Stimulated activated CD4-positive, alpha-beta T cell treated with anti-CD3 and anti-CD28 coated beads, Interleukin-2, amount 100 ng/mL, for 24 hours (primary cell): ENCODE measurements around the gene C6orf89.
"Not testable (repeated sequence)": the region's sequence is repeated elsewhere in the genome, so short reads cannot be mapped to it uniquely, and the experiment has no call there.

Experiments
- DNase-seq, 2 donors: peaks; one replicate each; pipeline ENCODE4 v3.0.0-alpha.2; 2020

Gene C6orf89

DNA sequence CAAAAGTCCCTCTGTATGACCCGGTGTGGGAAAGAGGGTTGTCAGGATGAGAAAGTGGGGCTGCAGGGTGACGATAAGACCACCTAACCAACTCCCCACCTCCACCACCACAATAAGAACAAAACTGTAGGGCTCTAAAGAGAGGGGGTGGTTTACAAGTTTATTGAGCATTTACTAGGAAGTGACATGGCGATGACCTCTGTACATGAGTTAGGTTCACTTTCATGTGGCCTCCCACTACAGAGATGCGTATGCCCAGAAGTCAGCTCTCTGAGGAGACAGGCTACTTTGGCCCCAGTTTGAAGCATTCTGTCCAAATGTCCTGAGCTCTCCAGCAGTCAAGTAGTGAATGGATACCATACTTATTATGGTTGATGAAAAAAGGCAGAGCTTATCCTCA is 40.1 kb downstream of the C6orf89 start:
- no peak for DNase-seq

DNA sequence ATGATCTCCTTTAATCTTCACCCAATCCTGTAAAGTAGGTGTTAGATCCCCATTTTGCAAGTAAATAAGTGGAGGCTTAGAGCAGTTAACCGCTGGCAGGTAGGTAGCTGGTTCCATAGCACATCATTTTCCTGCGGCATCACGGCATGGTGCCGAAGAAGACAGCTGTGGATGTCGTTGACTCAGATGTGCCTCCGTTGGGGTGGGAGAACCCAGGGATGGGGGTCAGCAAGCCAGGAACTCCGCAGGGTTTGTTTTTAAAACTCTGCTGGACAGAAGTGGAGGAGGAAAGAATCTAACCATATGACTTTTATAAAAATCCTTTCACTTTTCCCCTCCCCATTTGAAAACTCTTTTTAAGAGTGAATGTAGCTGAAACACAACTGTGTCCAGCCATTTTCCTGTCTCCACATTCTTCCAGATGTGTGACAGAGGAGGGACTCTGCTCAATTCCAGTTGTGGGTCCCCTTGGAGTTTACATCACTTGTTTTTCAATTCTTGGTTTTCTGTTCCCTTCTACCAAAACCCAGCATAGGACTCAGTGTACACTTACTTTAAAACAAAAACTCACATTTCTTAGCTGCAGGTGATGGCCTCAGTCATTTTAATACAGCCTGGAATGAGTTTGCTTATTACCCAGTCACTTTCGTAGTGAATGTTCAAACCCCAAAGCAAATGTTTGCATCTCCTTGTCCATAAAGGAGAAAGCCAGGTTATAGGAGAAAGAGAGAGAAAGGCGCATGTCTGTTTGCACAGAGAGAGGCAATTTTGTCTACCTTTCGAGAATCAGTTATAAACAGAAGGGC is 41.2 kb downstream of the C6orf89 start:
- no peak for DNase-seq

DNA sequence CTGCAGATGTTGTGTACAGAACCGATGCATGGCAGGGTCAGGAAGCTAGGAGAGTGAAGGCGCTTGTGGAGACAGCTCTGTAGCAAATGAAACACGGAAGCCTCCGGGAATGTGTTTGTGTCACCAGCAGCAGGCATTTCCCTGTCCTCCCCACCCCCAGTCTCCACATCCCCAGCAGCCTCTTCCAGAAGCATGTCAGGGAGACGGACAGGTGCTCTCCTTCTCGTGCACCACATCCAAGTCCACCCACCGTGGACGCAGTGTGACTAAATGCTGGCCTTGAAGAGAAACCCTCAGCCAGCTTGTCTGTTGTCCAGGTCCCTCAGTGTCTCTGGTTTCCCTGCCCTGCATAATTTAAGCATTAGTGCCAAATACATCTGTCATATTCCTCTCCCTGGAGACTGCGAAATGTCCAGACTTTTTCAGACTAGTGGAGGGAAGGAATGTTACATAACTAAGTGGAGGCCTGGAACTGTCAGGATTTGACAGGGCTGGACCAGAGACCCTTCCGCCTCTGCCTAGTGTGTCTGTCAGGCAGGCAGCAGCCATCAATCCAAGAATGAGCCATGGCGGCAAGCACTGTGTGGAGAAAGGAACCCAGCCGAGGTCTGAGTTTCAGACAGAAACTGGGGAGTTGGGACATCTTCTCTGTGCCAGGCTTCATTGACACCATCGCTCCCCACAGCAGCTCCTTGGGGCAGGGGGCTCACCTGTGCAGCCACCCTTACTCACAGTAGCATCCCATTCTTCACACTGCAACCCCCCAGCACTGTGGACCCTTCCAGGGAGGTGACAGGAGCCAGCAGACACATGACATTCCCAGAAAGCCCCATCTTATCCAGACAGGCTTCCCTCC is 42.2 kb downstream of the C6orf89 start:
- no peak for DNase-seq

DNA sequence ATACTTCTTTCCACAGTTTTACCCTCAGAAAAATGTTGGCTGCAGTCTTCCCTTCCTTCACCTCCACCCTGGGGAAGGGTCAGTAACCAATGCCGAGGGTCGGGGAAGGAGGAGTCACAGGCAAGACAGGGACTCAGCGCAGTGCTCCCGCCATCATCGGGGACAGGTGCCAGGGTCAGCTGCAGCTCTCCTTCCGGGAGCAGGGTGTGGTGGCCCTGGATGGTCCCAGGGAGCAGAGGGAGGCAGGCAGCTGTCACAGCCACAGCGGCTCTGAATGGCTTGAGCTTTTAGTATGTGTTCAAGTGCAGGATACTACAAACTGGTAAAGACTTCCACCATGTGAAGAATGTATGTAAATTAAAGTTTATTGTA is 42.8 kb downstream of the C6orf89 start:
- no peak for DNase-seq

DNA sequence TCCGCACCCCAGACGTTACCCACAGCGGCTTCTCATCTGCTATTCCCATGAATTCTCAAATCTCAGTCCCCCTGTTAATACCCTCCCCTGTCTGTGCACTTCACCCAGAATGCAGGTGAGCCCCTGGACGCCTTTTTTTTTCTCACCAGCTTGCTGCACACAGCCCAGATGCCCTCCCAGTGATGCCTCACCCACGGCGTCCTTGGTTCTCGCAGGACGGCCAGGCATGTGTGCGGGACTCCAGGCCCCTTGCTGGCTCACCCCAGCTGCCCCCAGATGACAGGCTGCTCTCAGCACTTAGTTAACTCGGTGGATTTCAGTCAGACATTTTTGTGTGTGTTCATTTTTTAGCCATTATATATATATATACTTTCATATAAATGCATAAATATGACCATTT is 43.4 kb downstream of the C6orf89 start:
- no peak for DNase-seq

DNA sequence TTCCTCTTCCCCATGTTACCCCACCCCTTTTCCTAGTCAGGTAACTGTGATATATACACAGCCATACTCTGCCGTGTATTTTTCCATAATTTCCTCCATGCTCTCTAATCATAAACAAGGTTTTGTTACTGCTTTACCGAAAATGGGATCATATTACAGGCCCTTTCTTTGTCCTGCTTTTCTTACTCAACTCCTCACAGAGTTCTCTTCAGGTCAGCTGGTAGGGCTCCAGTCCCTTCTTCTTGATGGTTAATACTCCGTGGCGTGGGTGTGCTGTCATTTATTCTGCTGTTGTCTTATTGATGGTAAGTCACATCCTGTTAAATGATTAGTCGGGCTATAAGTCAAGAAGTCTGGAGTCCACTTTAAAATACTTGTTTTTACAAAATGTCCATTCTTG is 43.9 kb downstream of the C6orf89 start:
- no peak for DNase-seq

DNA sequence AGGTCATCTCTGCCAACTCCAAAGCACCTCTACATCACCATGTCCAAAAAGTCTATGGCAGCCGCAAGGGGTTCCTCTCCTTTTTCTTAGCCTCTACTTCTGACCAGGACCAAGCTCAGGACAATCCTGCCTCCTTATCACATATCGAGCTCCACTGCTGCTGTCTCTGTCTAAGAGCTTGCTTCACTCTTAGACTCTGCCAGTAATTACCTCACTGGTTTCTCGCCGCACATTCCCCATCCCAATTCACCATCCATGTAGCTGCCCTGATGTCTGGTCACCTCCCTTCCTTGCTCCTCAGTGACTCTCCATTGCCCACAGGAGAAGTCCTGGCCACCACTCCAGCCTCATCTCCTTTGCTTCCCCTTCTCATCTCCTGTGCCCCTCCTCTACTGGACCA is 44.7 kb downstream of the C6orf89 start:
- DNase-seq: no peak

DNA sequence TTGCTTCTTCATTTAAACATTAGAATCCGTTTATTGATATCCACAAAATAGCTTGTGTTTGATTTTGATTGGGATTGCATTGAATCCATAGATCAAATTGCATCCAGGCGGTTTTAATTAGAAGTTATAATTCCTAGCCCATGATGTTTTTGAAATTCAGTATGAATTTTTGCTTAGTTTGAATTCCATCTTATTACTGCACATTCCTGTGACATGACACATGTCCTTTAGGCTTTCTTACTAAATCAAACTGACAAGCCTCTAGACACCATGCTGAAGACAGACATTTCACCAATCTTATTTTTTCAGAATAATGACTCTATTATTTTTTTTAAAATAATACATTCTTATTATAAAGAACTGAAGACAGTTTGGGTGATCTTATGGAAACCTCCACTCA is 47.4 kb downstream of the C6orf89 start:
- no peak for DNase-seq

DNA sequence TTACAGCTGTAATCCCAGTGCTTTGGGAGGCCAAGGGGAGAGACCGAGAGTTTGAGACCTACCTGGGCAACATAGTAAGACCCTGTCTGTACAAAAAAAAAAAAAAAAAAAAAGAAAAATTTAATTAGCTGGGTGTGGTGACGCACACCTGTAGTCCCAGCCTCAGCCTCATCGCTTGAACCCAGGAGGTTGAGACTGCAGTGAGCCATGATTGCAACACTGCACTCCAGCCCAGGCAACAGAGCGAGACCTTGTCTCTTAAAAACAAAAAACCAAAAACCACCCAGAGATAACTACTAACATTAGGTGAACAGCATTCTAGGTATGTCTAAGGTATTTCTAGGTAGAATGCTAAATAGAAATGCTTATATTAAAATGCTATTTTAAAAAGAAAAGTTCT is 47.8 kb downstream of the C6orf89 start:
- DNase-seq: no peak

DNA sequence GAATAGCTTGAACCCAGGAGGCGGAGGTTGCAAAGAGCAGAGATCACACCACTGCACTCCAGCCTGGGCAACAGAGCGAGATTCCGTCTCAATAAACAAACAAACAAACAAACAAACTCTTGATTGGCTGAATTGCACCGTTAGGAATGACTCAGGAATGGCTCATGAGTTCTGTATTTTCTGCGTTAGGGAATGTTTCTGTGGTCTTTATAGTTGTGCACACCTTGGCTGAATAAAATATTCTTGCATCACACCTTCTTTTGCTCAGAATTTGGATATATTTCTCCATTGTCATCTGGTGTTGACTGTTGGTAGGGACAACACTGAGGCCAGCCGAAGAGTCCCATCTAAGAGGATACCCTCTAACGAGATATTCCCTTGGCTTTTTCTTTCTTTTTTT is 49.1 kb downstream of the C6orf89 start:
- DNase-seq: no peak

DNA sequence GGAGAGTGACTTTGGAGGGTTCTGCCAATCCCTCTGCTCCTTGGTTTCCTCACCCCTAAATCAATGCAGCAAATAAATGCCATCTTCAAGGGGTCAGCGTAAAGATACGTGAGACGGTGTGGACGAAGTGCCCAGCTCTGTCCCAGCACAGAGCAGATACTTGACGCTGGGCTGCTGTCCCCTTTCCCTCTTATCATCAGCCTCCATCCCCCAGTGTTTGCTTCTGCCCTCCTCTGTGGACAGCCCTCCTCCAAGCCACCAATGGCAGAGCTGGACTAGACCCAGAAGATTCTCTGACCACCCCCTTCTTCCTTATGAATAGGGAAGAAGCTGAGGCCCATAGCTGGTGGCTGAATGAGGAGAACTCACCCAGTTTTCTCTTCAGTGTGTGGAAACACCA is 51.1 kb downstream of the C6orf89 start:
- no peak for DNase-seq

DNA sequence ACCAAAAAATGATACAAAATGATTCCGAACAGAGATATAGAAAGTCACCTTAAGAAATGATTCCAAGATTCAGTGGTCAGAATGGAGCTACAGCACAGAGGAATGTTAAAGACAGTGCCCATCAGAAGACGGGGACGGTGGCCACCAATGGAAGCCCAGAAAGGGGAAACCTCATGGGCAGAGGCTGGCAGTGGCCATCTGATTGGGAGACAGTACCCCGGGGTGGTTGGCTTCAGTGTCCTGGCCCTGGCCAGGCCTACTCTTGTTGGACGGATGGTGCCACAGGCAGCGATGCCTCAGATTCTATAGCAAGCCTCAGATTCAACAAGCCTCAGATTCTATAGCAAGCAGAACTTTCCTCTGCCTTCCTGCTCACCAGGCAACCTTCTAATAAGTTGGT is 52.1 kb downstream of the C6orf89 start:
- no peak for DNase-seq

DNA sequence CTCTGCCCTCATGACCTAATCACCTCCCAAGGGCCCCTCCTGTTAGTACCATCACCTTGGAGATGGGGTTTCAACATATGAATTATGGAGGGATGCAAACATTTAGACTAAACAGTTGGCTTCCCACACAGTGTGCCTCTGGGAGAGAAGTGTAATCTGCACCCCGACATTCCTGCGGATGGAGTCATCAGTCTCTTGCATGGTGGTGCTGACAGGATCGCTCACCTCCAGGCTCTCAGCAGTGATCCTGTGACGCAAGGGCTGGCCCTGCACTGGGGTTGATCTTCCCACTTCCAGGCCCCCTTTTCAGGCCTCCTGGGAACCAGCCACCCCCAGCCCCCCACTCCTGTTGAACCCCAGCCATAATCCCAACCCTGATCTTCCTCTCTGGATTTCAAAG is 52.8 kb downstream of the C6orf89 start:
- DNase-seq: no peak

DNA sequence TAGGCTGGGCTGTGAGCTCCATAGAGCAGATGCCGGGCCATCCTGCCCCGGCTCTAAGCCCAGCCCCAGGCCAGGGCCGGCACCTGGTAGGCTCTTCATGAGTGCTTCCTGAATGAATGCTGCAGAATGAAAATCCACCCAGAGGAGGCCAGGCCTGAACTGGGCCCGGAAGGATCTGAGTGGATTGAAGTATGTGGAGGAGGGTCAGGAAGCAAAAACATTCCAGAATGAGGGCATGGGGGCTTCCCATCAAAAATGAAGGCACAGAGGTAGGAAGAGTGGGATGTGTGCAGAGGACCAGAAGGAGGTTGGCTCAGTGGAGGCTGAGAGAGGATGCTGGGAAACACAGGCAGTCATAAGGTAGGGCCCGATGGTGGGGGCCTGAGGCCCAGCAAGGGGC is 53.3 kb downstream of the C6orf89 start:
- DNase-seq: not testable (repeated sequence)

DNA sequence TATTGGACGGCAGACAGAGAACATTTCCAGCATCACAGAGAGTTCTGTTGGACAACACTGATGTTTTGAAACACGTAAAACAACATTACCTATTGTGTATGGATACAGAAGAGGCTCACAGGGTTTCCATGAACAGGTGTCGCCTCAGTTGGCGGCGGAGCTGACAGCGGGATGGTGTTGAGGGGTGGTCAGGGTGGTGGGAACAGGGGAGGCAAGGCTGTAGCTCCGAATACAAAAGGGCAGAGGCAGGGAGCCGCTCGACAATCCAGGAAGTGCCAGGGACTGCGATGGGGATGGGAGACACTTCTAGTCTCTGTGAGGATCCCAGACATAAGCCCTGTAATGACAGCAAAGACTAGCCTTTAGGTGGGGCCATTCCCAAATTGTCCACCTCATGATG is 54.3 kb downstream of the C6orf89 start:
- no peak for DNase-seq

DNA sequence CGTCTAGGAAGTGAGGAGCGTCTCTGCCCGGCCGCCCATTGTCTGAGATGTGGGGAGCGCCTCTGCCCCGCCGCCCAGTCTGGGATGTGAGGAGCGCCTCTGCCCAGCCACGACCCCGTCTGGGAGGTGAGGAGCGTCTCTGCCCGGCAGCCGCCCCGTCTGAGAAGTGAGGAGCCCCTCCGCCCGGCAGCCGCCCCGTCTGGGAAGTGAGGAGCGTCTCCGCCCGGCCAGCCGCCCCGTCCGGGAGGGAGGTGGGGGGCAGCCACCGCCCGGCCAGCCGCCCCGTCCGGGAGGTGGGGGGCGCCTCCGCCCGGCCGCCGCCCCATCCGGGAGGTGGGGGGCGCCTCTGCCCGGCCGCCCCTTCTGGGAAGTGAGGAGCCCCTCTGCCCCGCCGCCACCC is 55.8 kb downstream of the C6orf89 start:
- DNase-seq: not testable (repeated sequence)

DNA sequence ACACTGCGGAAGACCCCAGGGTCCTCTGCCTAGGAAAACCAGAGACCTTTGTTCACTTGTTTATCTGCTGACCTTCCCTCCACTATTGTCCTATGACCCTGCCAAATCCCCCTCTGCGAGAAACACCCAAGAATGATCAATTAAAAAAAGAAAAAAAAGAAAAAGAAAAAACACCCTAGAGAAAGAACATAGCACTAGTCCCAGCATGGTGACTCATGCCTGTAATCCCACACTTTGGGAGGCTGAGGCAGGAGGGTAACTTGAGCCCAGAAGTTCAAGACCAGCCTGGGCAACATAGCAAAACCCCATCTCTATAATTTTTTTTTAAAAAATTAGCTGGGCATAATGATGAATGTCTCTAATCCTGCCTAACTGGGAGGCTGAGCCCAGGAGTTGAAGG is 56.6 kb downstream of the C6orf89 start:
- DNase-seq: not testable (repeated sequence)

DNA sequence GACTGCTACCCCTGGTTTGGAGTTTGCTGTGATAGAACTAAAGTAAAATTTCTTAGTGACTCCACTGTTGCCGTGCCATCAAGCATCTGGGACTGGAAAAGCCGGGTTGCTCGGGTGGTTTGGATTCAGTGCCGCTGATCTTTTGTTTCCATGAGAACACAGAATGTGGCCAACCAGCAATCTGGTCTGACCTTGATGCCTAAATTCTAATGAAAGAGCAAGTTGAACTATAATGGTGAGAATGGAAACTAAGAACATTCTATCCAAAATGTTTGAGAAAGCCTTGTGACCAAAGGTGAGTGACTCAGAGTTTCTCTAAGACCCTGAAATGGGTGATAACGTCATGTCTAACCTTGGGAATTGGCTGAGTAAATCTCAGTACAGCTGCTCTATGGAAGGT is 58.9 kb downstream of the C6orf89 start:
- DNase-seq: no peak

DNA sequence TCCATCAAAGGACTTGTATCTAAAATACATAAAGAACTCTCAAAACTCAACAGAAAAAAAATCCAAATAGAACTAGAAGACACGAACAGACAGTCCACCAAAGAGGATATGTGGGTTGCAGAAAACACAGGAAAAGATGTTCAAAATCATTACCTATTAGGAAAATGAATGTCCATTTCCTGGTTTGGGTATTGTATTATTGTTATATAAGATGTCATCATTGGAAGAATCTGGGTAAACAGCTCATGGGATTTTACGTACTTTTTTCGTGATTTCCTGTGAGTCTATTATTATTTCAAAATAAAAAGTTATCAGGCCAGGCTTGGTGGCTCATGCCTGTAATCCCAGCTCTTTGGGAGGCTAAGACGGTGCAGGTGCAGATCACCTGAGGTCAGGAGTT is 59.5 kb downstream of the C6orf89 start:
- no peak for DNase-seq

DNA sequence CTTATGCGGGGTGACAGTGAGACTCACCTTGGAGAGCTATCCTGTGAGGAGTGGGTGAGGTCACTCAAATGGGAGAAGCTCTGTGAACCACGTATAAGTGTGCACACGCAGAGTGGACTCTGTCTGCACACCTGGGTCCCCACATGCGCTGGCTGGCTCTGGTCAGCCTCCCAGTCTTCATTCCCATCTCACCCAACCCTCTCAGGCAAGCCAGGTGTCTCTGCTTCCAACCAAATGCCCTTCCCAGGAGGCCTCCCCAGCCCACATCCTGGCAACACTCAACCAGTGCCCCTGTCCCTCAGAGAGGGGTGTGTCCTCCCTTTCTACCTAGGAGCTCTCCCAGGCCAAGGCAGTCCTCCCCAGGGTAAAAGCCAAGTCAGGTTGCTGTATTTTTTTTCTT is 60.8 kb downstream of the C6orf89 start:
- DNase-seq: no peak

DNA sequence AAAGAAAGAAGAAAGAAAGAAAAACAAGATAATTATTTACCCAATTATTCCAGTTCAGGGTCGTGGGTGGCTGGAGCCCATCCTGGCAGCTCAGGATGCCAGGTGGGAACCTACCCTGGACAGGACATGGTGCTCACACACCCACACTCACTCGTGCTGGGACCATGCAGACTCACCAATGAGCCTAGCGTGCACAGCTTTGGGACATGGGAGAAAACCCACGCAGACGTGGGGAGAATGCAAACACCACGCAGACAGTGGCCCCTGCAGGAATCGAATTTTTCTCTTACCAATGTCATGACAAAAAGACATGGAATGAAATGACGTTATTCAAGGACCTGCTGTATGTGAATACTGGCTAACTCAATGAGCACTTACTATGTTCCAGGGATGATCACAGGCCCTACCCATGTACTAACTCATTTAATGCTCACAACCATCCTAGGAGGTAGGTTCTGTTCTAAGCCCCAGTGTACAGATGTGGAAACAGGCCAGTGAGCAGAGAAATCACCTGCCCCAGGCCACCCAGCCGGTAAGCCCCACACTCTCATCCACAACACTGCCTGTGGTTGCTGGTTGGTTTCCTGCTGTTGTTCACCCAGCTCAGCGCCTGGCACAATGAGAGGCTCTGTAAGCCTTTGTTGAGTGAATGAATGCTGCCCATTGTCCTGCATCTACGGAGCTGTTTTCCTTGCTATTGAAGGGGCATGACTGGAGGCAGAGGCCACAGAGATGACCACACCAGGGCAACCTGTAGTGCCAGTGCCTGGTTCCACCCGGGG is 62.0 kb downstream of the C6orf89 start:
- DNase-seq: no peak

DNA sequence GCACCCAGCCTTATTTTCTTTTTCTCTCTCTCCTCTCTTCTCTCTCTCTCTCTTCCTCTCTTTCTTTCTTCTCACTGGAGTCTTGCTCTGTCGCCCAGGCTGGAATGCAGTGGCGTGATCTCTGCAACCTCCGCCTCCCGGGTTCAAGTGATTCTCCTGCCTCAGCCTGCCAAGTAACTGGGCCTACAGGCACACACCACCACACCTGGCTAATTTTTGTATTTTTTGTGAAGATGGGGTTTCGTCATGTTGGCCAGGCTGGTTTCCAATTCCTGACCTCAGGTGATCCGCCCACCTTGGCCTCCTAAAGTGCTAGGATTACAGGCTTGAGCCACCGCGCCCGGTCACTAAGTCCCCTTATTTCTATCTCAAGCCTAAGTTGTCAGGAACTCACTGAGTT is 63.3 kb downstream of the C6orf89 start:
- DNase-seq: not testable (repeated sequence)

DNA sequence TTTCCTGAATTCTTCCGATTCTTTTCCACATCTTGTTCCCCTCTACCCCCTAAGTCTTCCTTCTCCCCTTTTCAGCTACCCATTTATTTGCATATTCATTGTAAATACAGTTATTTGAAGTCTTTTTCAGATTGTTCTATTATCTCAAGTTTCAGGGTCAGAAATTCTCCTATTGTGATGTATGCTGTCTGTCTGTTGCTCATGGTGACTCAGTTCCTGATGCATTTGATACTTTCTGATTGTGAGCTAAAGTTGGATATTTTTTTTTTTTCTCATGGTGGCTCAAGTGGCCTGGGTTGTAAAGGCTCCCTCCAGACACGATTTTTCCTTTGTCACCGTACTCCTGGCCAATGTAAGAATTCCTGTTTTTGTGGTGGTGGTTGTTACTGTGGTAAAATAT is 63.9 kb downstream of the C6orf89 start:
- no peak for DNase-seq

DNA sequence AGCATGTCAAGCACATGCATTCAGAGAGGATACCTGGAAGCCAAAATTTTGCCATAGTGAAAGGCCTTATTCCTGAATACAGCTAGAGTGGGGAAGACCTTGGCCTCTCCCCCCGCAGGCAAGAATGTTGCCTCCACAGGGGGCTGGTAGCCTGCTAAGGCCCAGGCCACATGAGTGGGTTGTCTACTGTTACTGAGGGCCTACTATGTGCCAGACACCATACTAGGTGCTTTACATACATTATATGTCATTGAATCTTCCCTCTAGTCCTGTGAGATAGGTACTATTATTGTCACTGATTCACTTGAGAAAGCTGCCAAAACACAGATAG is 68.1 kb downstream of the C6orf89 start:
- DNase-seq: no peak
